HG03108 (cell line): ENCODE results near the gene HES6.
"Not testable (repeated sequence)": the region's sequence is repeated elsewhere in the genome, so short reads cannot be mapped to it uniquely, and the experiment has no call there.

ENCODE experiments used
- ATAC-seq: cut with Tn5 transposase; IDR thresholded peaks from one replicate; pipeline ENCODE4 v1.9.1; 2021; ENCODE audit warnings: moderate library complexity; ENCODE audit not compliant: unreplicated experiment

The HES6 gene

DNA sequence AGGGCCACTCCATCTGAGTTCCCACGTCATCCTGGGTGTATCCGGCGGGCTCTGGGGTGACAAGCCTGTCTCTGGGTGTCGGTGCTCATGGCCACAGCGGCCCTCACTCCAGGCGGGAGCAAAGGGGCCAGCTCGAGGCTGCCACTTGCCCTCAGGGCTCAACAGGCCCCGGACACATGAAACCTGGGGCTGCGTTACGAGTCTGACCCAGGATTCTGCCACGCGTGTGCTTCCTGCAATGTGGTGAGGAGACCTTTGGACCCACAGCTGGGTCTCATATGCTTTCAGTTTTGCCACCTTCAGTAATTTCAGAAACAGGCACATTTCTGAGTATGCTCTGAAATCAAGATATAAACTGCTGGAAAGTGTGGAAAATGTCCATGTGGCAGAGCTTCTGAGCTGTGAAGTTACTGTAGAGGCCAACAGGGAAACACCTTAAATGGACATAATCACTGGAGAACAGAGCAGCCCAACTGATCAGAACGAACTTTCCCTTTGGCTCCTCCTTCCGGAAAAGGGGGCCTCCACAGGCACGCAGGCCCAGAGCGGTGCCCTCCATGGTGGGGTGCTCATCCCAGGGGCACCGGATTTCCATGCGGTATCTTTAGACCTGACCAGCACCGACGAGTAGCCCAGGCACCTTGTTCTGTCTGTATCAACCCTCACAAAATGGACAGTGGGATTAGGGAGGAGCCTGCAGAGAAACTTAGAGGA lies 34.5 kb upstream of the HES6 start:
- ATAC-seq, result no peak

DNA sequence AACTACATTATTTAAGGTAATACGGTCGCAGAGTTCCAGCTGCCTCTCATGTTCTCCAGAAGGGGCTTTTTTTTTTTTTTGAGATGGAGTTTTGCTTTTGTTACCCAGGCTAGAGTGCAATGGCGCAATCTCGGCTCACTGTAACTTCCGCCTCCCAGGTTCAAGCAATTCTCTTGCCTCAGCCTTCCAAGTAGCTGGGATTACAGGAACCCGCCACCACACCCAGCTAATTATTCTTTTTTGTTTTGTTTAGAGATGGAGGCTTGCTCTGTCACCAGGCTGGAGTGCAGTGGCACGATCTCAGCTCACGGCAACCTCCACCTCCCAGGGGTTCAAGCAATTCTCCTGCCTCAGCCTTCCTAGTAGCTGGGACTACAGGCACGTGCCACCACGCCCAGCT lies 33.6 kb upstream of the HES6 start:
- not testable (repeated sequence) for ATAC-seq

DNA sequence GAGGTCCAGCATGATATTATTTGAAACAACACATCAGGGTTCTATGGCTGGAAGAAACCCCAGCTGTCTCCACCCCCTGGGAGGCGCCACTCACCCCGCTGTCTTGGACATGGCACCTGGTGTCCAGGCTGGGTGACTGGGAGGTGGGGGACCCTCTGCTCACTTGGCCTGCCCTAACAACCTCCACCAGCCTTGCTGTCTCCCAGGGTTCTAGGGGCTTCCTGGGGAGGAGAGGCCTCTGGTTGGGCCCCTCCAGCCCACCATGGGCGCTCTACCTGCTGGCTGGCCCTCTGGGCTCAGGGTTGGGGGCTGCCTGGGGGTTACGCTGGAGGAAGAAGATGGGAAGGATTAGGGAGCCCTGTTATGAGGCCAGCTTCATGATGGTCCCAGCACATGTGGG lies 32.3 kb upstream of the HES6 start:
- ATAC-seq, result no peak

- not testable (repeated sequence) for ATAC-seq
Measured at GRCh38 chr2:238271686-238272085, 31.8 kb upstream of the HES6 start.

GRCh38 chr2:238271061-238271554 lies 31.3 kb upstream of the HES6 start:
- ATAC-seq, result no peak

DNA sequence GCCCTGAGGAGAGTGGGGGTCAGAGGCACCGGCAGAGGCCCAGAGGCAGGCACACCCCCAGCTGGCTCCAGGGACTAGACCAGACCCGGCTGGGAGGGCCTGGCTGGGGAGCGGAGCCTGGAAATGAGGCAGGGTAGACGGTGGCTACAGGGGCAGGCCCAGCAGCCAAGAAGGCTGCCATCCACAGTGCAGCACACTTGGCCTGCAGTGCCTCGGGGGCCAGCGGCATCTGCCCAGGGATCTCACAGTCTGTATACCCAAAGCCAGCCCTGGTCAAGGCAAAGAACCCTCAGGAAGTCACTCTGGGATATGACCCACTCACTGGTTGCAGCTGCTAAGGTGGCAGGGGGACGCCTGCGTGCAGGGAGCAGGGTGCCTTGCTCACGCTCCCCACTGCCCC lies 30.8 kb upstream of the HES6 start:
- no peak for ATAC-seq

DNA sequence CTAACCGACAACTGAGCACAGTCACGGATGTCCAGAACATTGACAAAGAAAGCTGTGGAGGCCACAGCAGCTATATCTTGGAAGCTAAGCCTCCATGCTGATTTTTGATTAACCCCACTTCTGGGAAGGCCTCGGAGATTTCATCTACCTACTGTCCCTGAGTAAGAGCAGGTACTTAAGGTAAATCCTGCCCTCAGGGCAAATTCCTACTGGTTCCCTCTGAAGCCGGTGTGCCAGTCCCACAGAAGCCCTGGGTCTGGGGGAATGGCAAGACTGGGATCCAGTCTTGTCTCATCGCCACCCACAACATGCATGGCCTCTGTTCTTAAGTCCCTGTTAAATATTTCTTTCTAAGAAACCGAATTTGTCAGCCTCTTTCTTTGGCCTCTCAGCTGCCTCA lies 29.9 kb upstream of the HES6 start:
- no peak for ATAC-seq

DNA sequence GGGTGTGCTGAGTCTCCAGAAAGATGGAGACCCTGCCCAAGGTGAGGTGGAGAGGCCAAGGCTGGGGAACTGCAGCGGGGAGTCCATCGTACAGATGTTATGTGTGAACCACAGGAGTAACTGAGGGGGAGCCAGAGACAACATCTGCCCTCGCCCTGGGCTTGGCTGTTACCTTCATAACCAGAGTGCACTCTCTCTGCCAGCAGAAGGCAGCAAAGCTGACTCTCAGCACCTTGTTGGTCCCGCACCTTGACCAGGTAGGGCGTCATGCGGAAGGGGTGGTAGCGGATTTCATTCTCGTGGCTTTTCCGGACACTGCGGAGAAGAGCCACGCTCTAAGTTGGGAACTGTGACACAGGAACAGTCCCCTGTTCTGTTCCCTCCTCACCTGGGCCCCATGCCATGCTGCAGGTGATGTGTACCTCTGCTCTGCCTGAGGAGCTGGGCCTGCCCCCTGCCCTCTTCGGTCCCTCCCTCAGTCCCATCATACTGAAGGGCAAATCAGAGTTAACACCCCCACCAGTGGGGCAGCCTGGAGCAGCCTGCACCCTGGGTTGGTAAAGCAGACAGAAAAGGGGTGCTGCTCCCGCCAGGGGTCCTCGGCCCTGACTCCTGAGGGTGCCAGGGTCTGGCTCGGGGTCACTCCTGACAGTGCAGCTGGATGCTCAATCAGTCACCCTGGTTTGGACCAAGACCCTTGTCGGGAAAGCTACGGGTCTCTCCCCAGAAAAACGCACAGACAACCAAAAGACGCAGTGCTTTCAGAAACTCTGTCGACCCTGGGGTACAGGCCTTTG lies 28.2 kb upstream of the HES6 start:
- ATAC-seq, result no peak

DNA sequence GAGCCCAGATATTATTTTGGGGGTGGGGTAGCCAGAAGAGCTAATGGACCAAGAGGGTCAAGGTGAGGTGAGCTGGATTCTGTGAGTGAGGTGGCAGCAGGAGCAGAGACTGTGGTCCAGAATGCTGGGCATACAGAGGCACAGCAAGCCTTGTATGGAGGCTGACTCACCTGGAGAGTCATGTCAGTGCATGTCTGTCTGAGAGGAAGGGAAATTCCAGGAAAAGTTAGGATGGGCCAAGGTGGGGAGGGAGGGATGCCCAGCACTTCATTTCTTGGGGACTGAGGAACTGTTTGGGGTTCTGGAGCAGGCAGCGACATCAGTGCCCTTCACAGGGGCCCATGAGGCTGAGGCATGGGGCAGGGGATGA lies 27.5 kb upstream of the HES6 start:
- ATAC-seq, result no peak

- no peak for ATAC-seq
Measured at GRCh38 chr2:238265605-238266004, 25.8 kb upstream of the HES6 start.

DNA sequence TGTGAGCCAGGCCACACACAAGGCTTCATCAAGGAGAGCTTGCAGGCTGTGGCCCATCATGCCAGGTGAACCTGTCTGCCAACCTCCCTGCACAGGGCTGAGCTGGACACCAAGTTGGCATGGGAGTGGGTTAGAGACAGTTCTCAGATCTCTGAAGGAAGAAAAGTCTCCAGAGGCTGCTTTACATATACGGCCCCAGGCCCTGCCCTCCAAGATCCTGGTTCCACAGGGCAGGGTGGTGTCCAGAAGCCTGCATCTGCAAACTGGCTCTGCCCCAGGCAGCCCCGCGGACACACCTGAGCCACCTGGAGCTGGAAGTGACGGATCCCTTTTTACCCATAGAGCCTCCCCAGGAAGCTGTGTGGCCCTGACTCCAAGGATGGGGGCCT lies 24.2 kb upstream of the HES6 start:
- ATAC-seq, result no peak

DNA sequence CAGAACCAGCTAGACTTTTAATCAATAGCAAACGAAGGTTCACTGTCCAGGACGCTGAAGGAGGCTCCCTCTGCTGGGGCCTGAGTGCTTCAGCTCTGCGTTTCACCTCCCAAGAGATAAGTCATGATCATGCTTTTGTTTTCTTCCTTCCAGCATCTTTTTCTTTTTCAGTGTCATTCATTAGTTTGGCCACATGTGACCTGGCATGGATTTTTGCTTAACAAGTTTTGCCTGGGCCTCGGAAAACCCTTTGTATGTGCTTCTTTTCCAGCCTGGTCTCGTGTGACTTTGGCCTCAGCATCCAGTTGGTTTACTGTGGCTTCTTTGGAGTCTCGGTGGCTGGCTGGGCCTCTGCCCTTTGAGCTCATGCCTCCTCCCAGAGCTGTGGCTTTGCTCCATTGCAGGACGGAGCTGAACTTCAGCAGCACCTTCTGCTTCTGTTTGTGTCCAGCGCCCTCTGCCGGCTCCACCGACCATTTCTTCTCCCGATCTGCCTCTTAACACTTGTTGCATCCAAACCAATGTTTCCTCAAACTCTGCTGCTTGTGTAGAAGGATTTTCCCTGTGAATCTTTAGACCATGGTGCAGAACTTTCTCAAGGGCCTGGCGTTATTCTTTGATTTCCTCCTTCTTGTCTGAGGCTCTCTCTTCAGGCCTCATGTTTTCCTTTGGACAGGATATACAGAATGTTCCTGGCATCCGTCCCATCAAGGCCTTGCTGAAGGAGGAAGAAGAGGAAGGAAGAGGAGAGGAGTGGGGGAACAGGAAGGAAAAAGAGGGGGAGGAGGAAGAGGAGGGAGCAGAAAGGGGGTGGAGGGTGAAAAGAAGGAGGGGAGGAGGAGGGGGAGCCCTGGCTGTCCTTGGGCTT lies 23.6 kb upstream of the HES6 start:
- ATAC-seq, result no peak

DNA sequence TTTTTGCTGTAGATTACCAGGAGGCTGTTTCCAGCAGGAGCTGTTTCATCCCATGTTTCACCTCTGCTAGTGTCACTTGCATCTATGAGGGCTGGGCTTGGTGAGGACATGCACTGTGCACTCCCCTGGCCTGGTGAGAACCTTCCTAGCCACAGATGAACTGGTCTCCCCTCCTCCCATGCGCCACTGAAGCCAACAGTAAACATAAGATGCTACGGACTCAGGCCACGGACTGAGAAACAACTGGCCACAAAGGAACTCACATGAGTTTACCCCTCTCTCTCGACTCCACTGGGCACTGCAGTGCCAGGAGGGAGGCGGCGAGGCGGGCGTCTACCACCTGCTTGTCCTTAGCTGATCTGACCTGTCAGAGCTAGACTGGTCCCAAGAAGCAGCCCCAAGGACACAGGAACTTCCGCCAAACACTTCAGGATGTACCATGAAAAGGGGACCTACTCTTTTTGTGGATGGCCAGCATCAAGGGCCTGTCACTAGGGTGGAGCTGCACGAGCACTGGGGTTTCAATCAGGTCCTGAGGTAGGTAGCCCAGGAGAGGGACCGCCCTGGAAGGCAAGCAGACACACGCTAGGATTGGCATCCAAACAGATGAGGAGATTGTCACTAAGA lies 22.8 kb upstream of the HES6 start:
- no peak for ATAC-seq

GRCh38 chr2:238261718-238262375 lies 22.0 kb upstream of the HES6 start:
- no peak for ATAC-seq

DNA sequence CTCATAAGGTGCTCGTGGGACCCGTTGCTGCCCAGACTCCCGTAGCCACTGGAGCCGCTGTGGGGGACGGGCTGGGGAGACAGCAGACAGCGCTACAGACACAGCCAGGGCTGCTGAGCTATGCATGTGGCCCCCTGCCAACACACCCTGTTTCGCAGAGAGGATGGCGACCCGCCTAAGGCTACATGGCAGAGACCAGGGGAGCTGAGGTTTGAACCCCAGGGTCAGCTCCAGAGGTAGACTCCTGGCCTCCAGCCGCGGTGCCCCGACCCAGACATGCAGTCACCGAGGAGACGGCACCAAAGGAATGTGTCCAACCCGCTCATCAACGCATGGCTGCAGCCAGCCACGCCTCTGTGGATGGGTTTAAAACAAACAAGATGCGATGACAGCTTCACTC lies 21.0 kb upstream of the HES6 start:
- ATAC-seq, result no peak

- no peak for ATAC-seq
Measured at GRCh38 chr2:238259061-238260020, 19.5 kb upstream of the HES6 start.

GRCh38 chr2:238257786-238258700 lies 18.2 kb upstream of the HES6 start:
- ATAC-seq, result no peak

DNA sequence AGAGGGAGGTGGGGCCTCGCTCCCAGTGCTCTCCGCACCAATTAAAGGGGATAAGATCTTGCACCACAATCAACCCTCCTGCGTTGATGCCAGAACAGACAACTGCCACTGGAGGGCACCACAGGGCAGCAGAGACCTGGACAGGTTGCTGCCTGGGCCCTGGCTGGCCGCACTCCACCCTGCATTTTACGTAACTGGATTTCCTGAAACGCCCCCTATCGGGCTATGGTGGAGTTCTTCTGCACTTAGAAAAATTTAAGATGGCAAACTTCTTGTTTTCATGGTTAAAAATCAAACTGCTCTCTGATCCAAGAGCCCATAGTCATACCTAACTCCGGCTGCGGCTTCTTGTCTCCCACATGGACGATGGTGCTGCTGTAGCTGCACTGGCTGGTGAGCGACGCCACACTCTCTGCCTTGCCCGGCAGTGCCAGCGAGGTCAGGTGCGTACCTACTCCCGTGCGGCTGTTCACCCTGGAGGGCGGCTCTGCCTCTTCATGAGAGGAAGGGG lies 16.8 kb upstream of the HES6 start:
- ATAC-seq, result peak; percentile 52
